ENCODE data around the gene DNA2.

The DNA2 gene

GRCh38 chr10:68449698-68450097 lies 22.1 kb downstream of the DNA2 start:
- peak; percentile 64 for DNase-seq (ENCODE audit: low read depth)

GRCh38 chr10:68446179-68446578 lies 25.6 kb downstream of the DNA2 start:
- no peak for DNase-seq (ENCODE audit: low read depth)

GRCh38 chr10:68442971-68443370 lies 28.8 kb downstream of the DNA2 start:
- no peak for DNase-seq (ENCODE audit: low read depth)

- DNase-seq (ENCODE audit: low read depth), result no peak
These were observed 30.9 kb downstream of the DNA2 start for GRCh38 chr10:68440898-68441297.

- DNase-seq (ENCODE audit: low read depth), result no peak
These were observed 36.0 kb downstream of the DNA2 start for GRCh38 chr10:68435803-68436202.

- peak; percentile 10 for DNase-seq (ENCODE audit: low read depth)
These were observed 37.1 kb downstream of the DNA2 start for GRCh38 chr10:68434657-68435056.

GRCh38 chr10:68428396-68429104 lies 43.2 kb downstream of the DNA2 start:
- no peak for DNase-seq (ENCODE audit: low read depth)

- no peak for DNase-seq (ENCODE audit: low read depth)
These were observed 47.2 kb downstream of the DNA2 start for GRCh38 chr10:68424454-68425014.

- DNase-seq (ENCODE audit: low read depth), result no peak
These were observed 48.3 kb downstream of the DNA2 start for GRCh38 chr10:68423522-68423921.

- DNase-seq (ENCODE audit: low read depth), result no peak
These were observed 52.4 kb downstream of the DNA2 start for GRCh38 chr10:68419376-68419775.

GRCh38 chr10:68408898-68409518 lies 62.8 kb downstream of the DNA2 start:
- DNase-seq (ENCODE audit: low read depth), result no peak

- peak; percentile 80 for DNase-seq (ENCODE audit: low read depth)
These were observed 64.8 kb downstream of the DNA2 start, which contains the start of gene RUFY2 for GRCh38 chr10:68406815-68407548. Gene RUFY2 (minus strand): TSS chr10:68407277. CDS start chr10:68407189, 88 bp downstream.

GRCh38 chr10:68406111-68406814 lies 65.5 kb downstream of the DNA2 start:
- peak; percentile 75 for DNase-seq (ENCODE audit: low read depth)

- DNase-seq (ENCODE audit: low read depth), result no peak
These were observed 68.1 kb downstream of the DNA2 start for GRCh38 chr10:68403701-68404100.

- no peak for DNase-seq (ENCODE audit: low read depth)
These were observed 69.5 kb downstream of the DNA2 start for GRCh38 chr10:68402276-68402675.

GRCh38 chr10:68397005-68397404 lies 74.8 kb downstream of the DNA2 start:
- DNase-seq (ENCODE audit: low read depth), result no peak

GRCh38 chr10:68385740-68386139 lies 86.0 kb downstream of the DNA2 start:
- no peak for DNase-seq (ENCODE audit: low read depth)

GRCh38 chr10:68371604-68372003 lies 100.2 kb downstream of the DNA2 start:
- no peak for DNase-seq (ENCODE audit: low read depth)

- no peak for DNase-seq (ENCODE audit: low read depth)
These were observed 104.7 kb downstream of the DNA2 start for GRCh38 chr10:68367121-68367520.

GRCh38 chr10:68366600-68366999 lies 105.2 kb downstream of the DNA2 start:
- no peak for DNase-seq (ENCODE audit: low read depth)

- DNase-seq (ENCODE audit: low read depth), result no peak
These were observed 106.2 kb downstream of the DNA2 start for GRCh38 chr10:68365611-68366010.
